Measurements from ENCODE around the gene RBM14. TPM values are rescaled to one million over a fixed set of nuclear protein-coding genes. Genes with fewer than 3 reads are reported as not detected.

Gene RBM14
- total and polyA plus RNA-seq, 9 of the 15 experiments (the other 6 are each of a cell fraction or from before 2014, with no cell fraction given), result 5.5 to 131 (median 42.6) TPM

DNA sequence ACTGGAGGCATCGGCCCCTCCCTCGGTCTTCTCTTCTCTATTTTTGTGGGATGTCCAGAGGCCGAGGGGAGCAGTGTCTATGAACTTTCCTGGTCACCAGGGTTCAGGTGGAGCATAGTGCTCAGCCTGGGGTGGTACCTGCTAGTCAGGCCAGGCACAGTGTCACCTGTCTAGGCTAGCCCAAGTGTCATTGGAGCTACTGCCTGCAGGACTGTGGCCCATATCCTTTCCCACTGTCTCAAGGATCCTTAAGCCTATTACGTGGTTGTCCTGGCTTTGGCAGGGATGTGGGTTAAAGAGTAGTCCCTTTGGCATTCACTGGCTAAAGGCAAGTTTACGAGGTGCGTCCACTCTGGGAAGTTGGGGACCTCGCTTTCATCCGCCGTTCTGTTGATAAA, 9.3 kb downstream of the RBM14 start:
- Histone ChIP-seq H3K36me3 (ENCODE audit: control insufficient read depth, insufficient read depth, low read length) (peaks cover 99% of the 10 kb centered on the region), H3K27me3 (ENCODE audit: control insufficient read depth in 2 of 2, insufficient read depth in 2 of 2, low read length in 2 of 2) (no peaks in the 10 kb centered on the region), H3K4me2 (ENCODE audit: insufficient read depth, low read length) (no peak overlapping the region), H3K4me3 (no peak overlapping the region), H3K27ac (ENCODE audit: extremely low read depth, low read depth, low read length) (no peak overlapping the region; the same call in 2 of the 3 replicates), H3K4me1 (replicated peaks in 1 of 2; ENCODE audit: control insufficient read depth in 2 of 2, insufficient read depth in 2 of 2, low read length in 2 of 2) (peaks cover 5 to 16% of the 10 kb centered on the region in 2 experiments; a peak in 4 of 5 replicates), H3K79me2 (ENCODE audit: control insufficient read depth, insufficient read depth, low read length) (peaks cover 100% of the 10 kb centered on the region), H3K9ac (ENCODE audit: insufficient read depth in 1 of 2, low read depth in 2 of 2, low read length in 2 of 2) (no peak overlapping the region; a peak in 1 of 4 replicates), H3K9me1 (ENCODE audit: control insufficient read depth, insufficient read depth, low read length) (no peaks in the 10 kb centered on the region), H3K9me3 (replicated peaks; ENCODE audit: control insufficient read depth, insufficient read depth, low read depth, low read length) (no peaks in the 10 kb centered on the region), H2AFZ (ENCODE audit: low read depth, low read length) (no peak overlapping the region), H4K20me1 (replicated peaks; ENCODE audit: control insufficient read depth, insufficient read depth, low read length) (peaks cover 46% of the 10 kb centered on the region)
- FAIRE-seq (no peak), DNase-seq (ENCODE audit: extremely low read depth in 1 of 4, low spot score in 3 of 4) (no peak), ATAC-seq (no peak)
- in situ Hi-C loops (cut with MboI), result no loop called here
- TF ChIP-seq SUPT5H (IDR thresholded peaks at IDR 0.05) (0 out of 2 replicates have a peak, but pooled peaks have one; percentile 18), WHSC1 (IDR thresholded peaks at IDR 0.05; ENCODE audit: low read length) (no peak), CHD1 (IDR thresholded peaks at IDR 0.05; ENCODE audit: low read length) (no peak), POLR2A (conservative IDR thresholded peaks at IDR 0.05) (peak; percentile 40; the same call in 1 of the 2 replicates), NFE2L1 (tag; IDR thresholded peaks at IDR 0.05; ENCODE audit: borderline replicate concordance, low read depth) (no peak), CBFA2T2 (conservative IDR thresholded peaks at IDR 0.05) (no peak), POLR2AphosphoS5 (IDR thresholded peaks at IDR 0.05; ENCODE audit: control insufficient read depth, insufficient read depth, low read depth, low read length) (0 out of 2 replicates have a peak, but pooled peaks have one; percentile 26), POLR2AphosphoS2 (IDR thresholded peaks at IDR 0.05; ENCODE audit: low read length) (0 out of 2 replicates have a peak, but pooled peaks have one; percentile 10), MAZ (CRISPR knock-in tag; conservative IDR thresholded peaks at IDR 0.05 in 1 of 2, IDR thresholded peaks at IDR 0.05 in 1 of 2) (no peak), PTRF (tag; IDR thresholded peaks at IDR 0.05) (no peak), NR2C1 (IDR thresholded peaks at IDR 0.05) (no peak), NR2C1 (tag; IDR thresholded peaks at IDR 0.05) (no peak)
- TF ChIP-seq, protein P1, sequence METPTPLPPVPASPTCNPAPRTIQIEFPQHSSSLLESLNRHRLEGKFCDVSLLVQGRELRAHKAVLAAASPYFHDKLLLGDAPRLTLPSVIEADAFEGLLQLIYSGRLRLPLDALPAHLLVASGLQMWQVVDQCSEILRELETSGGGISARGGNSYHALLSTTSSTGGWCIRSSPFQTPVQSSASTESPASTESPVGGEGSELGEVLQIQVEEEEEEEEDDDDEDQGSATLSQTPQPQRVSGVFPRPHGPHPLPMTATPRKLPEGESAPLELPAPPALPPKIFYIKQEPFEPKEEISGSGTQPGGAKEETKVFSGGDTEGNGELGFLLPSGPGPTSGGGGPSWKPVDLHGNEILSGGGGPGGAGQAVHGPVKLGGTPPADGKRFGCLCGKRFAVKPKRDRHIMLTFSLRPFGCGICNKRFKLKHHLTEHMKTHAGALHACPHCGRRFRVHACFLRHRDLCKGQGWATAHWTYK (CRISPR knock-in tag; IDR thresholded peaks at IDR 0.05), result no peak
- TF ChIP-seq, protein P2, sequence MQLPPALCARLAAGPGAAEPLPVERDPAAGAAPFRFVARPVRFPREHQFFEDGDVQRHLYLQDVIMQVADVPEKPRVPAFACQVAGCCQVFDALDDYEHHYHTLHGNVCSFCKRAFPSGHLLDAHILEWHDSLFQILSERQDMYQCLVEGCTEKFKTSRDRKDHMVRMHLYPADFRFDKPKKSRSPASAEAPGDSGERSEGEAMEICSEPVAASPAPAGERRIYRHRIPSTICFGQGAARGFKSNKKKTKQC (CRISPR knock-in tag; IDR thresholded peaks at IDR 0.05), result no peak
- TF ChIP-seq, protein P3, sequence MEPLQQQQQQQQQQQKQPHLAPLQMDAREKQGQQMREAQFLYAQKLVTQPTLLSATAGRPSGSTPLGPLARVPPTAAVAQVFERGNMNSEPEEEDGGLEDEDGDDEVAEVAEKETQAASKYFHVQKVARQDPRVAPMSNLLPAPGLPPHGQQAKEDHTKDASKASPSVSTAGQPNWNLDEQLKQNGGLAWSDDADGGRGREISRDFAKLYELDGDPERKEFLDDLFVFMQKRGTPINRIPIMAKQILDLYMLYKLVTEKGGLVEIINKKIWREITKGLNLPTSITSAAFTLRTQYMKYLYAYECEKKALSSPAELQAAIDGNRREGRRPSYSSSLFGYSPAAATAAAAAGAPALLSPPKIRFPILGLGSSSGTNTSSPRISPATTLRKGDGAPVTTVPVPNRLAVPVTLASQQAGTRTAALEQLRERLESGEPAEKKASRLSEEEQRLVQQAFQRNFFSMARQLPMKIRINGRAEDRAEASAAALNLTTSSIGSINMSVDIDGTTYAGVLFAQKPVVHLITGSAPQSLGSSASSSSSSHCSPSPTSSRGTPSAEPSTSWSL (CRISPR knock-in tag; IDR thresholded peaks at IDR 0.05; ENCODE audit: borderline replicate concordance), result no peak
- TF ChIP-seq, protein P4, sequence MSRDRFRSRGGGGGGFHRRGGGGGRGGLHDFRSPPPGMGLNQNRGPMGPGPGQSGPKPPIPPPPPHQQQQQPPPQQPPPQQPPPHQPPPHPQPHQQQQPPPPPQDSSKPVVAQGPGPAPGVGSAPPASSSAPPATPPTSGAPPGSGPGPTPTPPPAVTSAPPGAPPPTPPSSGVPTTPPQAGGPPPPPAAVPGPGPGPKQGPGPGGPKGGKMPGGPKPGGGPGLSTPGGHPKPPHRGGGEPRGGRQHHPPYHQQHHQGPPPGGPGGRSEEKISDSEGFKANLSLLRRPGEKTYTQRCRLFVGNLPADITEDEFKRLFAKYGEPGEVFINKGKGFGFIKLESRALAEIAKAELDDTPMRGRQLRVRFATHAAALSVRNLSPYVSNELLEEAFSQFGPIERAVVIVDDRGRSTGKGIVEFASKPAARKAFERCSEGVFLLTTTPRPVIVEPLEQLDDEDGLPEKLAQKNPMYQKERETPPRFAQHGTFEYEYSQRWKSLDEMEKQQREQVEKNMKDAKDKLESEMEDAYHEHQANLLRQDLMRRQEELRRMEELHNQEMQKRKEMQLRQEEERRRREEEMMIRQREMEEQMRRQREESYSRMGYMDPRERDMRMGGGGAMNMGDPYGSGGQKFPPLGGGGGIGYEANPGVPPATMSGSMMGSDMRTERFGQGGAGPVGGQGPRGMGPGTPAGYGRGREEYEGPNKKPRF (IDR thresholded peaks at IDR 0.05; ENCODE audit: low read depth, low read length), result no peak
- CTCF ChIA-PET (ENCODE audit: low intra/inter-chr PET ratio), result no interaction called here
- 97% methylated on average over 6 of the region's 9 CpGs for WGBS (ENCODE audit: insufficient coverage, low coverage, missing lambda C conversion rate)
- POLR2A ChIA-PET, result interaction anchor here (0.9 to 26.4 kb wide), 4 partner anchors 3 to 115 kb away, joined by 4 to 387 read pairs (median 196); partner anchors contain the start of genes BBS1, RBM14 and RBM4
- BruUV-seq (replicated peaks), result no TSS peak
- intact Hi-C loops (cut with micrococcal nuclease), result no loop called here

Measured in K562 (cell line).